ENCODE measurements around the gene PLXNA4.
"Not testable (repeated sequence)": the region's sequence is repeated elsewhere in the genome, so short reads cannot be mapped to it uniquely, and the experiment has no call there.

The PLXNA4 gene

GRCh38 chr7:132412435-132412834 is 163.8 kb downstream of the PLXNA4 start:
- DNase-seq = no peak

- DNase-seq = no peak
Observed at GRCh38 chr7:132410861-132411541, 165.3 kb downstream of the PLXNA4 start.

- DNase-seq = no peak
Observed at GRCh38 chr7:132410385-132410784, 165.9 kb downstream of the PLXNA4 start.

- no peak for DNase-seq
Observed at GRCh38 chr7:132407764-132408163, 168.5 kb downstream of the PLXNA4 start.

- no peak for DNase-seq
Observed at GRCh38 chr7:132406039-132406438, 170.2 kb downstream of the PLXNA4 start.

- no peak for DNase-seq
Observed at GRCh38 chr7:132404261-132404660, 172.0 kb downstream of the PLXNA4 start.

- no peak for DNase-seq
Observed at GRCh38 chr7:132403465-132404110, 172.7 kb downstream of the PLXNA4 start.

- peak; percentile 22 for DNase-seq
Observed at GRCh38 chr7:132402751-132403245, 173.5 kb downstream of the PLXNA4 start.

- DNase-seq = no peak
Observed at GRCh38 chr7:132402096-132402495, 174.2 kb downstream of the PLXNA4 start.

GRCh38 chr7:132400561-132401142 is 175.6 kb downstream of the PLXNA4 start:
- no peak for DNase-seq

- DNase-seq = no peak
Observed at GRCh38 chr7:132399367-132399766, 176.9 kb downstream of the PLXNA4 start.

- no peak for DNase-seq
Observed at GRCh38 chr7:132398253-132398925, 177.9 kb downstream of the PLXNA4 start.

GRCh38 chr7:132397070-132397469 is 179.2 kb downstream of the PLXNA4 start:
- no peak for DNase-seq

GRCh38 chr7:132395361-132395760 is 180.9 kb downstream of the PLXNA4 start:
- DNase-seq = no peak

GRCh38 chr7:132394283-132395198 is 181.7 kb downstream of the PLXNA4 start:
- no peak for DNase-seq

- no peak for DNase-seq
Observed at GRCh38 chr7:132393789-132394261, 182.4 kb downstream of the PLXNA4 start.

GRCh38 chr7:132392713-132393112 is 183.6 kb downstream of the PLXNA4 start:
- DNase-seq = no peak

- no peak for DNase-seq
Observed at GRCh38 chr7:132390705-132391104, 185.6 kb downstream of the PLXNA4 start.

GRCh38 chr7:132390049-132390448 is 186.2 kb downstream of the PLXNA4 start:
- DNase-seq = not testable (repeated sequence)

GRCh38 chr7:132388688-132389087 is 187.6 kb downstream of the PLXNA4 start:
- no peak for DNase-seq

- no peak for DNase-seq
Observed at GRCh38 chr7:132387596-132387995, 188.7 kb downstream of the PLXNA4 start.

- DNase-seq = no peak
Observed at GRCh38 chr7:132386201-132386681, 190.0 kb downstream of the PLXNA4 start.

Data from NCI-H345 (cell line).